ENCODE measurements around the gene ZFP36.
A peak's percentile ranks its signal among the peaks of the same experiment; 100 is the strongest.

Gene ZFP36

GRCh38 chr19:39403331-39404312 lies 3.0 kb upstream of the ZFP36 start:
- Histone ChIP-seq H3K27me3 (ENCODE audit: insufficient read depth, low read length) (no peaks in the 10 kb centered on the region), H3K4me1 (ENCODE audit: insufficient read depth, low read length) (peaks cover 36% of the 10 kb centered on the region), H3K36me3 (ENCODE audit: insufficient read depth, low read length) (peaks cover 2% of the 10 kb centered on the region), H2AFZ (ENCODE audit: low read depth, low read length) (no peak overlapping the region), H3K9me3 (ENCODE audit: low read length) (no peaks in the 10 kb centered on the region), H3K4me3 (ENCODE audit: low read length) (peak overlapping the region; percentile 50)

- Histone ChIP-seq H3K4me1 (ENCODE audit: insufficient read depth, low read length) (peaks cover 40% of the 10 kb centered on the region), H2AFZ (ENCODE audit: low read depth, low read length) (no peak overlapping the region), H3K36me3 (ENCODE audit: insufficient read depth, low read length) (no peaks in the 10 kb centered on the region), H3K27me3 (ENCODE audit: insufficient read depth, low read length) (no peaks in the 10 kb centered on the region), H3K4me3 (ENCODE audit: low read length) (no peak overlapping the region), H3K9me3 (ENCODE audit: low read length) (no peaks in the 10 kb centered on the region)
These were observed 1.2 kb upstream of the ZFP36 start for GRCh38 chr19:39405261-39405957.

- peaks cover 47% of the 10 kb centered on the region for H3K4me1 ChIP-seq (ENCODE audit: insufficient read depth, low read length)
- peak overlapping the region; percentile 60 for H3K4me3 ChIP-seq (ENCODE audit: low read length)
- H3K9me3 ChIP-seq (ENCODE audit: low read length): no peaks in the 10 kb centered on the region
- H3K27me3 ChIP-seq (ENCODE audit: insufficient read depth, low read length): no peaks in the 10 kb centered on the region
- H3K36me3 ChIP-seq (ENCODE audit: insufficient read depth, low read length): no peaks in the 10 kb centered on the region
- H2AFZ ChIP-seq (ENCODE audit: low read depth, low read length): no peak overlapping the region
These were observed 540 bp upstream of the ZFP36 start for GRCh38 chr19:39405958-39406655.

DNA sequence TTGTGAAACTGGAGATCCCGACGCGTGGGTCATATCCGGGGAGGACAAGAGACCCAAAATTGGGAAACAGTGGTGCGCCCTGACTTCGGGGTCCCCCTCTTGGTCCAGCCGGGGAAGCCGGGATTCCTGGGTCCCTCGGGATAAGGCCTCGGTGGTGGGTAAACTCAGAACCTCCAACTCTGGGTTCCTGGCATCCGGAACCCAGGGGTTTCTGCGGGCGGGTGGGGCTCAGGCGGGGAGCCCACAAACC lies 688 bp downstream of the ZFP36 start:
- Histone ChIP-seq H2AFZ (ENCODE audit: low read depth, low read length) (no peak overlapping the region), H3K9me3 (ENCODE audit: low read length) (no peaks in the 10 kb centered on the region), H3K4me3 (ENCODE audit: low read length) (peak overlapping the region; percentile 60), H3K36me3 (ENCODE audit: insufficient read depth, low read length) (no peaks in the 10 kb centered on the region), H3K27me3 (ENCODE audit: insufficient read depth, low read length) (no peaks in the 10 kb centered on the region), H3K4me1 (ENCODE audit: insufficient read depth, low read length) (peaks cover 44% of the 10 kb centered on the region)

DNA sequence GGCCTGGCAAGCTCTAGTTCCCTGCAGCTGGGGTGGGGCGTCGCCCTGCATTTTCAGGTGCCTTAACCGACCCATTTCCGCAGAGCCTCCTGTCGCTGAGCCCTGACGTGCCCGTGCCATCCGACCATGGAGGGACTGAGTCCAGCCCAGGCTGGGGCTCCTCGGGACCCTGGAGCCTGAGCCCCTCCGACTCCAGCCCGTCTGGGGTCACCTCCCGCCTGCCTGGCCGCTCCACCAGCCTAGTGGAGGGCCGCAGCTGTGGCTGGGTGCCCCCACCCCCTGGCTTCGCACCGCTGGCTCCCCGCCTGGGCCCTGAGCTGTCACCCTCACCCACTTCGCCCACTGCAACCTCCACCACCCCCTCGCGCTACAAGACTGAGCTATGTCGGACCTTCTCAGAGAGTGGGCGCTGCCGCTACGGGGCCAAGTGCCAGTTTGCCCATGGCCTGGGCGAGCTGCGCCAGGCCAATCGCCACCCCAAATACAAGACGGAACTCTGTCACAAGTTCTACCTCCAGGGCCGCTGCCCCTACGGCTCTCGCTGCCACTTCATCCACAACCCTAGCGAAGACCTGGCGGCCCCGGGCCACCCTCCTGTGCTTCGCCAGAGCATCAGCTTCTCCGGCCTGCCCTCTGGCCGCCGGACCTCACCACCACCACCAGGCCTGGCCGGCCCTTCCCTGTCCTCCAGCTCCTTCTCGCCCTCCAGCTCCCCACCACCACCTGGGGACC lies 1.2 kb downstream of the ZFP36 start:
- H3K4me1 ChIP-seq (ENCODE audit: insufficient read depth, low read length): peaks cover 43% of the 10 kb centered on the region

GRCh38 chr19:39408392-39409207 lies 2.0 kb downstream of the ZFP36 start:
- H3K27me3 ChIP-seq (ENCODE audit: insufficient read depth, low read length): no peaks in the 10 kb centered on the region
- no peaks in the 10 kb centered on the region for H3K9me3 ChIP-seq (ENCODE audit: low read length)
- H2AFZ ChIP-seq (ENCODE audit: low read depth, low read length): no peak overlapping the region
- H3K4me3 ChIP-seq (ENCODE audit: low read length): no peak overlapping the region
- no peaks in the 10 kb centered on the region for H3K36me3 ChIP-seq (ENCODE audit: insufficient read depth, low read length)
- H3K4me1 ChIP-seq (ENCODE audit: insufficient read depth, low read length): peaks cover 37% of the 10 kb centered on the region

More for the DNA sequence above, 1.2 kb downstream of the ZFP36 start:
- peak overlapping the region; percentile 60 for H3K4me3 ChIP-seq (ENCODE audit: low read length)
- H3K27me3 ChIP-seq (ENCODE audit: insufficient read depth, low read length): no peaks in the 10 kb centered on the region
- H3K9me3 ChIP-seq (ENCODE audit: low read length): no peaks in the 10 kb centered on the region
- no peaks in the 10 kb centered on the region for H3K36me3 ChIP-seq (ENCODE audit: insufficient read depth, low read length)
- no peak overlapping the region for H2AFZ ChIP-seq (ENCODE audit: low read depth, low read length)

- H2AFZ ChIP-seq (ENCODE audit: low read depth, low read length): no peak overlapping the region
- no peaks in the 10 kb centered on the region for H3K9me3 ChIP-seq (ENCODE audit: low read length)
- peak overlapping the region; percentile 19 for H3K4me3 ChIP-seq (ENCODE audit: low read length)
- H3K36me3 ChIP-seq (ENCODE audit: insufficient read depth, low read length): no peaks in the 10 kb centered on the region
- peaks cover 38% of the 10 kb centered on the region for H3K4me1 ChIP-seq (ENCODE audit: insufficient read depth, low read length)
- H3K27me3 ChIP-seq (ENCODE audit: insufficient read depth, low read length): no peaks in the 10 kb centered on the region
These were observed 2.8 kb downstream of the ZFP36 start for GRCh38 chr19:39409208-39410016.

GRCh38 chr19:39410017-39410830 lies 3.6 kb downstream of the ZFP36 start:
- H3K36me3 ChIP-seq (ENCODE audit: insufficient read depth, low read length): peaks cover 5% of the 10 kb centered on the region
- peaks cover 46% of the 10 kb centered on the region for H3K4me1 ChIP-seq (ENCODE audit: insufficient read depth, low read length)
- H3K27me3 ChIP-seq (ENCODE audit: insufficient read depth, low read length): no peaks in the 10 kb centered on the region
- H3K9me3 ChIP-seq (ENCODE audit: low read length): no peaks in the 10 kb centered on the region
- peak overlapping the region; percentile 19 for H3K4me3 ChIP-seq (ENCODE audit: low read length)
- no peak overlapping the region for H2AFZ ChIP-seq (ENCODE audit: low read depth, low read length)

- peaks cover 9% of the 10 kb centered on the region for H3K36me3 ChIP-seq (ENCODE audit: insufficient read depth, low read length)
- no peak overlapping the region for H2AFZ ChIP-seq (ENCODE audit: low read depth, low read length)
- no peak overlapping the region for H3K4me3 ChIP-seq (ENCODE audit: low read length)
- H3K27me3 ChIP-seq (ENCODE audit: insufficient read depth, low read length): no peaks in the 10 kb centered on the region
- H3K9me3 ChIP-seq (ENCODE audit: low read length): no peaks in the 10 kb centered on the region
- H3K4me1 ChIP-seq (ENCODE audit: insufficient read depth, low read length): peaks cover 49% of the 10 kb centered on the region
These were observed 4.1 kb downstream of the ZFP36 start for GRCh38 chr19:39410831-39411080.

DNA sequence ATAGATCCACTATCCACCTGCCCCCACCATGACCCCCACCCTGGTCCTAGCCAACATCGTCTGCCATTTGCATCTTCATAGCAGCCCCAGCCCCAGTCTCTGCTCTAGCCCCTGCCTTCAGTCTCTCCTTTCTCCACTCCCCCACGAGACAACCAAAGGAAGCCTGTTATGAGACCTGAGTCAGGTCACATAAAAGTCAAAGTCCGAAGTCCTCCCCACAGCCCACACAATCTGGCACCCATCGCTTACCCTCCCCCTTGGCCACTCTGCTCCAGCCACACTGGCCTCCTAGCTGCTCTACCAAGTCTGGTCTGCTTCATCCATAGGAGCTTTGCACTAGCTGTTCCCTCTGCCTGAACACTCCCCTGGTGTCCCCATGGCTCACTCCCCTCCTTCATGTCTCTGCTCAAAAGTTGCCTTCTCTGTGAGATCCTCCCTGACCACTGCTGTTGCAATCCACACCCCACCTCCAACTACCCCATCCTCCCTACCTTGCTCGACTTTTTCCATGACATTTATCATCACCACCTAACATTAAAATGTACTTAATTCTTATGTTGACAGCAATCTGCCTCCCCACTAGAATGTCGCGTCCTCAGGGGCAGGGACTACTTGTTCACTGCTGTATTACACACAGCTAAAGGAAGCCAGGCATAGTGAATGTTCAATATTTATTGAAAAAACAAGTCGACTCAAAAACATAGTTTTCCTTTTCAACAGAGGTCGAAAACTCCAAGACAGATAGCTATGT lies 4.6 kb downstream of the ZFP36 start:
- Histone ChIP-seq H3K9me3 (ENCODE audit: low read length) (no peaks in the 10 kb centered on the region), H3K4me3 (ENCODE audit: low read length) (peak overlapping the region; percentile 74), H2AFZ (ENCODE audit: low read depth, low read length) (no peak overlapping the region)

DNA sequence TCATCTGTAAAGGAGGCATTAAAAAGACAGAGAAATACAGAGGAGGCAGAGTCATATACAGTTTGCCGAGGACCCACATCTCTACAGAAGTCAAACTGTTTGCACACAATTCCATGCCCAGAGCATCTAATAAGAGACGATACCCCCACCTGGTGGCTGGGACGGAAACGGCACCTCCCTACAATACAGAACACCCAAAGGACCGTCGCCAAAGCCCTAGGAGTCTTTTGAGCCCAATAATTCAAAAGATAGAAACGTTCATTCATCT lies 5.1 kb downstream of the ZFP36 start:
- no peaks in the 10 kb centered on the region for H3K9me3 ChIP-seq (ENCODE audit: low read length)
- peak overlapping the region; percentile 74 for H3K4me3 ChIP-seq (ENCODE audit: low read length)
- peaks cover 19% of the 10 kb centered on the region for H3K36me3 ChIP-seq (ENCODE audit: insufficient read depth, low read length)
- H2AFZ ChIP-seq (ENCODE audit: low read depth, low read length): no peak overlapping the region
- no peaks in the 10 kb centered on the region for H3K27me3 ChIP-seq (ENCODE audit: insufficient read depth, low read length)
- H3K4me1 ChIP-seq (ENCODE audit: insufficient read depth, low read length): peaks cover 47% of the 10 kb centered on the region

More for the DNA sequence above, 4.6 kb downstream of the ZFP36 start:
- Histone ChIP-seq H3K36me3 (ENCODE audit: insufficient read depth, low read length) (peaks cover 14% of the 10 kb centered on the region), H3K27me3 (ENCODE audit: insufficient read depth, low read length) (no peaks in the 10 kb centered on the region), H3K4me1 (ENCODE audit: insufficient read depth, low read length) (peaks cover 48% of the 10 kb centered on the region)

Measured in neuron (in vitro differentiated cells).